KMS-11 (cell line): Measurements from ENCODE around the gene WDTC1.

Experiments used
- H2AFZ ChIP-seq: fragments of 200-600 bp; sonication (generic); 2 replicates; pipeline ENCODE4 v1.6.1; 2016; ENCODE audit warnings: antibody characterized with exemption, mixed run types, low read depth
- H3K27ac ChIP-seq: fragments of 200-600 bp; sonication (generic); 2 replicates; pipeline ENCODE4 v1.6.1; 2016; ENCODE audit warnings: mild to moderate bottlenecking, mixed run types
- H3K27me3 ChIP-seq: fragments of 200-600 bp; sonication (generic); 2 replicates; pipeline ENCODE4 v1.6.1; 2017; ENCODE audit warnings: mild to moderate bottlenecking, low read depth, mixed run types, moderate library complexity; ENCODE audit not compliant: insufficient read depth
- H3K36me3 ChIP-seq: fragments of 200-600 bp; sonication (generic); 2 replicates; pipeline ENCODE4 v1.6.1; 2017; ENCODE audit warnings: mild to moderate bottlenecking, mixed run types; ENCODE audit not compliant: insufficient read depth
- H3K4me1 ChIP-seq: fragments of 200-600 bp; sonication (generic); 2 replicates; pipeline ENCODE4 v1.6.1; 2016; ENCODE audit warnings: mild to moderate bottlenecking, low read depth, mixed run types; ENCODE audit not compliant: poor library complexity, severe bottlenecking
- H3K4me2 ChIP-seq: fragments of 200-600 bp; sonication (generic); 2 replicates; pipeline ENCODE4 v1.7.0; 2016; ENCODE audit warnings: mild to moderate bottlenecking, mixed run types
- H3K4me3 ChIP-seq: fragments of 200-600 bp; sonication (generic); IDR thresholded peaks from 2 replicates; pipeline ENCODE4 v1.6.1; 2017; ENCODE audit warnings: low read depth, low read length, mixed read lengths; ENCODE audit not compliant: insufficient read depth
- H3K79me2 ChIP-seq: fragments of 200-600 bp; sonication (generic); 2 replicates; pipeline ENCODE4 v1.6.1; 2016; ENCODE audit warnings: low read depth, mixed run types; ENCODE audit not compliant: insufficient read depth
- H3K9ac ChIP-seq: fragments of 200-600 bp; sonication (generic); 2 replicates; pipeline ENCODE4 v1.6.1; 2016; ENCODE audit warnings: mild to moderate bottlenecking, mixed run types
- H4K20me1 ChIP-seq: fragments of 200-600 bp; sonication (generic); 2 replicates; pipeline ENCODE4 v1.6.1; 2016; ENCODE audit warnings: mild to moderate bottlenecking, mixed run types; ENCODE audit not compliant: insufficient read depth
- CTCF ChIP-seq: fragments of 200-600 bp; sonication (generic); conservative IDR thresholded peaks from 2 replicates; pipeline ENCODE4 v1.6.1; 2017; ENCODE audit warnings: low read depth, mild to moderate bottlenecking, antibody characterized with exemption, low read length, moderate library complexity, mixed read lengths

Gene WDTC1

DNA sequence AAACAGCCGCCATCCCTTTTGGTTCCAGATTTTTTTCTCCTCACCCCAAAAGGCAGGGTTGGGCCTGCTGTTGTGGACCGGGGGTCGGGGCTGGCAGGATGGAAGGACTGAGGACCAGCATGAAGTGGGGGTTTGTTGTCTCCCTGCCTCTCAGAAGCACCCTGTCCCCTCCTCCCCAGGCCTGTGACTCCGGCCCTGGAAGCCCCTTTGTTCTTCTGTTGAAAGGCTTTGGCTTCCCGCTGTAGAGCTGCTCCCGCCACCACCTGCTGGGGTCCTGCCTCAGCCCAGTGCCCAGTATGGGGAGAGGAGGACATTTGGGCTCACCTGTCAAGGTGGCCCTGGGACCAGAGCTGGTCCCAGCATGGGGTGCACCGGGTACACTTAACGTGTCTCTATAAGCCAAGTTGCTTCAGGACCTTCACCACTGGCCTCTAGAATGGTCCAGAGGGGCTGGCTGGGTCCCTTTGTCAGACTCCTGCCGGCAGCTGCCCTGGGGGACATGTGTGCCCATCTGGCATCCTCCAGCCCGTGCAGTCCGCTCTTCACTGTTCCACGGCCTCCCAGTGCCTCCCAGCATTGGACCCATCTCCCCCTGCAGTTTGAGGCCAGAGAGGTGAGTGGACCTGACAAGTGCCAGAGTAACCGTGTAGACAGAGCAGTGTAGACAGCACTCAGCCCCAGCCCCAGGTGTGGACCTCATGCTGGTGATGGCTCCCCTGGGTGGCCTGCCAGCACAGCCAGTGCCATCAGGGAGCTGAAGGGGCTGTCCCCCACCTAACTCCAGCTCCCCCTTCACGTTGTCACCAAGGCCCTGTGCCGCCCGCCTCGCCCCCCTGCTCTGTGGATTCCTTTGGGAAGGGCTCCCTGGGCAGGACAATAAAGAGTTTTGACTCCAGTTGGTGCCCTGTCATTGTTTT lies 101.3 kb downstream of the WDTC1 start:
- Histone ChIP-seq H3K4me2 (no peak overlapping the region), H3K4me3 (no peak overlapping the region), H3K9ac (no peak overlapping the region), H3K36me3 (no peaks in the 10 kb centered on the region), H3K27me3 (no peaks in the 10 kb centered on the region), H2AFZ (no peak overlapping the region), H3K4me1 (no peaks in the 10 kb centered on the region), H3K79me2 (no peaks in the 10 kb centered on the region), H3K27ac (no peak overlapping the region), H4K20me1 (no peaks in the 10 kb centered on the region)
- TF ChIP-seq CTCF, result no peak

DNA sequence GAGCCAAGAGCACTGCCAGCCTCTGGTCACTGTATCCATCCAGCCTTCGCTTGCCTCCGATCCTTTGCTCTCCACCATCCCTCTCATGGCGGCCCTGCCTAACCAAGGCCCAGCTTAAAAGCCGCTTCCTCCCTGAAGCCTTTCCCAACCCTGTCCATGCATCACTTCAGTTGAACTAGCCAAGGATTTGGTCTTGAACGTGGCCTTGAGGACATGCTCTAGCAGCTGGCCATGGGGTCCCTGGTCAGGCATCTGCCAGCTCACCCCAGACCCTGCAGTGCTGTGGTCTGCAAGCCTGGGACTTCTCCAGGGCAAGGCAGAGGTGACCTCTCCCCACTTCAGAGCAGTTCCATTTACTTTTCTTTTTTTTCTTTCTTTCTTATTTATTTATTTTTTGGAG lies 102.3 kb downstream of the WDTC1 start:
- no peaks in the 10 kb centered on the region for H3K36me3 ChIP-seq
- H3K27ac ChIP-seq, result no peak overlapping the region
- H3K4me2 ChIP-seq, result no peak overlapping the region
- H3K79me2 ChIP-seq, result no peaks in the 10 kb centered on the region
- H3K9ac ChIP-seq, result no peak overlapping the region
- H4K20me1 ChIP-seq, result no peaks in the 10 kb centered on the region
- no peaks in the 10 kb centered on the region for H3K4me1 ChIP-seq
- H2AFZ ChIP-seq, result no peak overlapping the region
- TF ChIP-seq CTCF, result no peak
- H3K4me3 ChIP-seq, result no peak overlapping the region
- H3K27me3 ChIP-seq, result no peaks in the 10 kb centered on the region

DNA sequence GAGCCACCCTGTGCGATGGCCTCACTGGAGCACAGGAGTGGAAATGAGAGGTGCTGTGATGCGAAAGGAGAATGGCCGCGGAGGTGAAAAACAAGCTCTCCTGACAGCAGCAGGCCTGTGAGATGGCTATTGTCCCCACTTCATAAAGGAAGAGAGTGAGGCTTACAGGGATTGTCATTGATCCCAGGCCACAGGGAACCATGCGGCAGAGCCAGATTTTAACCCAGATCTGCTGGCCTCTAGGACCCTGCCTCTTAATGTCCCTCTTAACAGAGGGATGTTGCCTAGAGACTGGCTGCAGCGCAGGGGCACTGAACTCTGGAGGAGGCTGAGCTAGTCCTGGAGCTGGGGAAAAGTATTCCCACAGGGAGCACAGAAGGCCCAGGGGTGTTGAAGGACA lies 104.3 kb downstream of the WDTC1 start:
- Histone ChIP-seq H3K27ac (no peak overlapping the region), H3K79me2 (no peaks in the 10 kb centered on the region), H3K36me3 (no peaks in the 10 kb centered on the region), H4K20me1 (no peaks in the 10 kb centered on the region), H3K4me3 (no peak overlapping the region), H3K4me1 (no peaks in the 10 kb centered on the region), H3K27me3 (no peaks in the 10 kb centered on the region), H3K4me2 (no peak overlapping the region), H2AFZ (no peak overlapping the region), H3K9ac (no peak overlapping the region)
- no peak for TF ChIP-seq CTCF

DNA sequence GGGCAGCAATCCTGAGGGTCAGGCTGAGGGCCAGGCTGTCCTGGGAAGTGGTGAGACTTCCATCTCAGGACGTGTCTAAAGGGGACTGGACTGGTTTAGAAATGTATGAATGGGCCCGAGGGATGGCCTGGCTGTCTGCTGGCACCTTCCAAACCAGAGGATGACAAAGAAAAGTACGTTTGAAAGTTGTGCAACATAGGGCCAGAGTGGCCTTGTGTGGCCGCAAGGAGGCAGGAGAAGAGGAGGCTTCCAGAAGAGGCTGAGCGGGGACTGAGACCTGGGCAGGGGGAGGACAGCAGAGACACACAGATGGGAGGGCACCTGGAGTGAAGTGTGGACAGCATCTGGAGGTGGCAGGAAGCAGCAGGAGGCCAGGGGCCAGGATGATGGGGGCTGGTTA lies 104.8 kb downstream of the WDTC1 start:
- Histone ChIP-seq H4K20me1 (no peaks in the 10 kb centered on the region), H3K79me2 (no peaks in the 10 kb centered on the region), H3K9ac (no peak overlapping the region), H2AFZ (no peak overlapping the region), H3K4me1 (no peaks in the 10 kb centered on the region), H3K4me2 (no peak overlapping the region), H3K4me3 (no peak overlapping the region), H3K27me3 (no peaks in the 10 kb centered on the region), H3K27ac (no peak overlapping the region), H3K36me3 (no peaks in the 10 kb centered on the region)
- TF ChIP-seq CTCF, result no peak
